ENCODE measurements around the gene CCDC148.
"Not testable (repeated sequence)": the region's sequence is repeated elsewhere in the genome, so short reads cannot be mapped to it uniquely, and the experiment has no call there.

DNA sequence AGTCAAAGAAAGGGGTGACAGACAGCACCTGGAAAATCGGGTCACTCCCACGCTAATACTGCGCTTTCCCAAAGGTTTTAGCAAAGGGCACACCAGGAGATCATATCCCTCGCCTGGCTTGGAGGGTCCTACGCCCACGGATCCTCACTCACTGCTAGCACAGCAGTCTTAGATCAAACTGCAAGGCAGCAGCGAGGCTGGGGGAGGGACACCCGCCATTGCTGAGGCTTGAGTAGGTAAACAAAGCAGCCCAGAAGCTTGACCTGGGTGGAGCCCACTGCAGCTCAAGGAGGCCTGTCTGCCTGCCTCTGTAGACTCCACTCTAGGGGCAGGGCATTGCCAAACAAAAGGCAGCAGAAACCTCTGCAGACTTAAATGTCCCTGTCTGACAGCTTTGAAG is 233.5 kb downstream of the CCDC148 start:
- TF ChIP-seq, protein P1, sequence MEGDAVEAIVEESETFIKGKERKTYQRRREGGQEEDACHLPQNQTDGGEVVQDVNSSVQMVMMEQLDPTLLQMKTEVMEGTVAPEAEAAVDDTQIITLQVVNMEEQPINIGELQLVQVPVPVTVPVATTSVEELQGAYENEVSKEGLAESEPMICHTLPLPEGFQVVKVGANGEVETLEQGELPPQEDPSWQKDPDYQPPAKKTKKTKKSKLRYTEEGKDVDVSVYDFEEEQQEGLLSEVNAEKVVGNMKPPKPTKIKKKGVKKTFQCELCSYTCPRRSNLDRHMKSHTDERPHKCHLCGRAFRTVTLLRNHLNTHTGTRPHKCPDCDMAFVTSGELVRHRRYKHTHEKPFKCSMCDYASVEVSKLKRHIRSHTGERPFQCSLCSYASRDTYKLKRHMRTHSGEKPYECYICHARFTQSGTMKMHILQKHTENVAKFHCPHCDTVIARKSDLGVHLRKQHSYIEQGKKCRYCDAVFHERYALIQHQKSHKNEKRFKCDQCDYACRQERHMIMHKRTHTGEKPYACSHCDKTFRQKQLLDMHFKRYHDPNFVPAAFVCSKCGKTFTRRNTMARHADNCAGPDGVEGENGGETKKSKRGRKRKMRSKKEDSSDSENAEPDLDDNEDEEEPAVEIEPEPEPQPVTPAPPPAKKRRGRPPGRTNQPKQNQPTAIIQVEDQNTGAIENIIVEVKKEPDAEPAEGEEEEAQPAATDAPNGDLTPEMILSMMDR (conservative IDR thresholded peaks at IDR 0.05; ENCODE audit: low read depth, low read length), result not testable (repeated sequence)
- not testable (repeated sequence) for TF ChIP-seq EZH2 (IDR thresholded peaks at IDR 0.05; ENCODE audit: low read length, unreplicated experiment); EZH2phosphoT487 (IDR thresholded peaks at IDR 0.05; ENCODE audit: borderline replicate concordance, low read length)

Data from PC-3 (cell line).